ENCODE results near the gene CLCN6.
"Not testable (repeated sequence)": the region's sequence is repeated elsewhere in the genome, so short reads cannot be mapped to it uniquely, and the experiment has no call there.

Gene CLCN6

DNA sequence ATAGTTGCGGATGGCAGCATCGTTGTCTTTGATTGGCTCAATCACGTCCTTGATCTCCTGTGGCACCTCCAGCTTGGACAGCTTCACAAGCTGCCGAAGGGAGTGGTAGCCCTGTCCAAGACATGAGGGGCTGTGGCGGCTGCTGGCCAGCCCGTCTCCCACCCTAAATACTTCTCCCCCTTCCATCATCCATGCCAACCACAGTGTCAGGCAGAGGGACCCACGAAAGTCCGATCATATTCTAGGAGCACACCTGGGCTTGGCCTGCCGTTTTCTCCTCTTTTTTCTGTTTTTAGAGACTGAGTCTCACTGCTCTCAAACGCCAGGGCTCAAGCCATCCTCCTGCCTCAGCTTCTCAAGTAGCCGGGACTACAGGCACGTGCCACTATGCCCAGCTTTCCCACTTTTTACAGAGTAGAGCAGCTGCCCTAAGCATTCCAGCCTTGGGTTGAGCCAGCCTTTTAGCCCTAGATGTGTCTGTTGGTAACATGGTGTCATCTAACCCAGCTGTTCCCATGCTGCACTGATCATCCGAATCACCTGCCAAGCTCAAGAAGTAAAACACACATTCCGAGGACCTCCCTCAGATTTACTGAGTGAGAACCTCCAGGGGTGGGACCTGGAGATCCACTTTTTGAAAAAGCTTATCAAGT is 10.6 kb upstream of the CLCN6 start:
- Mint-ChIP-seq H3K4me3 (no peak overlapping the region), H3K27ac (no peak overlapping the region), H3K9me3 (no peaks in the 10 kb centered on the region), H3K4me1 (ENCODE audit: low read depth) (peaks cover 45% of the 10 kb centered on the region), H3K27me3 (no peaks in the 10 kb centered on the region), H3K36me3 (ENCODE audit: low read depth) (peaks cover 96% of the 10 kb centered on the region)
- intact Hi-C loops (cut with micrococcal nuclease) = no loop called here

DNA sequence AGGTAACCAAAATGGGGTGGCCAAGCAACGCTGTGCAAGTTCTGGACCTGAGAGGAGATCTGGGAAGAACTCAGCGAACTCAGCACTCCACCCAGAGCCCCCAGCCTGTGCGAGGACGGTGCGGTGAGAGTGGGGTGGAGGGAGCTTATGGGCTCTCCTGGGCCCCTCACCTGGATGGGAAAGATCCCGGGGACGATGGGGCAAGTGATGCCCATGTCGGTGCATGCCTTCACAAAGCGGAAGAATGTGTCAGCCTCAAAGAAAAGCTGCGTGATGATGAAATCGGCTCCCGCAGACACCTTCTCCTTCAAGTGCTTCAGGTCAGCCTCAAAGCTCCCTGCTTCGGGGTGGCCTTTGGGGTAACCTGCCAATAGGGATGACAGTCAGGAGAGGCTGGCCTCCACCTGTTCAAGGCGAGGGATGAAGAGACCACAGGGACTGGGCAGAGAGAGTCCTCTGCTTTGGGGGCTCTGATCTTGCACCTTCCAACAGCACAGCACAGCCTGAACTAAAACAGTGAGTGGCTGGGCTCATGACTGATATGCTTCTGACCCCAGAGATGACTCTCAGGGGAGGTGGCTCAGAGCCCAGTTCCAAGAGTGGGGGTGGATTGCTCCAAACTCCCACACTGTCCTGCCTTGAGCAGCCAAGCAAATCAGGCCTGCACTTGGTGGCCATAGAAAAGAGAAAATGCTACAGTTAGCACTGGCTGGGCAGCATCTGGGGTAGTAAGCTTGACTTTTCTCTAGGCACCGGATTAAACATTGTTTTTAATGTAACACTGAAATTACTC is 9.8 kb upstream of the CLCN6 start:
- intact Hi-C loops (cut with micrococcal nuclease) = no loop called here
- H3K36me3 Mint-ChIP-seq (ENCODE audit: low read depth) = peaks cover 97% of the 10 kb centered on the region
- peaks cover 45% of the 10 kb centered on the region for H3K4me1 Mint-ChIP-seq (ENCODE audit: low read depth)
- H3K9me3 Mint-ChIP-seq = no peaks in the 10 kb centered on the region
- no peak overlapping the region for H3K27ac Mint-ChIP-seq
- H3K4me3 Mint-ChIP-seq = no peak overlapping the region
- H3K27me3 Mint-ChIP-seq = no peaks in the 10 kb centered on the region

DNA sequence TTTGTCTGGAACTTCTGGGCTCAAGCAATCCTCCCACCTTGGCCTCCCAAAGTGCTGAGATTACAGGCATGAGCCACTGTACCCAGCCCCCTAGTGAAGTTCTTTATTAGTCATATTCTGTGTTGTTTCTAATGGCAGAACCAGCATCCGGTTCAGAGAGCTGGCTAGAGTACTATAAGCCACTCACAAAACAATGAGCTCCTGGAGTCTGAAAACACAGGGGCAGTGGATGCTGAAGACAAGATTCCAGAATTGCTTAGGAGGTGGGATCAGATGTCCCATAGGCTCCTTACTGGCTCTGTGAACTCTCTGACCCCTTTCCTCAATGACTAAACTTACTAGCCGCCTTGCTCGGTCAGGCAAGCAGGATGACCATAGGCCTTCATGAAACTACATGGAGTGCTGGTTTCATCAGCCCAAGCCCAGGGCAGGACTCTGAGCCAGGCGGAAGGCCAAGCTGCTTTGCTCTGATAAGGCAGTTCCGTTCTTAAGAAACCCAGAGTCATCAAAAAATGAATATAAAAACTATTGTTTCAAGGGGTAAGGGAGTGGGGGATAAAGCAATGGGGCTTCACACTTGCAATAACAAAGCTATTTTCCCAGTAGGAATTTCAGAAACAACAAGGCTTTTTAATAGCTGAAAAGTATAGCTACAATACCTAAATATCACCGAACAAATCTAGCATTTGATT is 8.3 kb upstream of the CLCN6 start:
- no peaks in the 10 kb centered on the region for H3K9me3 Mint-ChIP-seq
- peaks cover 41% of the 10 kb centered on the region for H3K4me1 Mint-ChIP-seq (ENCODE audit: low read depth)
- H3K27ac Mint-ChIP-seq = no peak overlapping the region
- intact Hi-C loops (cut with micrococcal nuclease) = no loop called here
- H3K4me3 Mint-ChIP-seq = no peak overlapping the region
- no peaks in the 10 kb centered on the region for H3K27me3 Mint-ChIP-seq
- peaks cover 97% of the 10 kb centered on the region for H3K36me3 Mint-ChIP-seq (ENCODE audit: low read depth)

DNA sequence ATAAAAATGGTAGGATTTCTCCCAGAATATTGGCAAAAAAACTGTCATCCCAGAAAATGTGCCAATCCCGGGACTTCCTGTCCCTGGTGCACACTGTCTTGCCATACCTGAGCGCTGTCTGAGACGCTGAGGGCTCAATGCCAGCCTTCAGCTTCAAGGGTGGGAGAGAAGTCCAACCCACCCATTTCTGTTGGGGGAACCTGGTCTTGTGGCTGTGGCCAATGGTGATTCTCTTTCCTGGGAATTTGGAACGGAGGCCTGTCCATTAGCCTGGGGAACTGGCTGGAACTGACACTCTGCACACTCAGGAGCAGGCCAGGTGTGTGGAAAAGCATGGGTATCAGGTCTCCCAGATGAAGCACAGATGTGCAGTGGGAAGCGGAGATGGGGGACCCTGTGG is 6.9 kb upstream of the CLCN6 start:
- H3K9me3 Mint-ChIP-seq = no peaks in the 10 kb centered on the region
- H3K36me3 Mint-ChIP-seq (ENCODE audit: low read depth) = peaks cover 91% of the 10 kb centered on the region
- no peaks in the 10 kb centered on the region for H3K27me3 Mint-ChIP-seq
- intact Hi-C loops (cut with micrococcal nuclease) = no loop called here
- H3K27ac Mint-ChIP-seq = no peak overlapping the region
- H3K4me3 Mint-ChIP-seq = no peak overlapping the region
- H3K4me1 Mint-ChIP-seq (ENCODE audit: low read depth) = peaks cover 54% of the 10 kb centered on the region

DNA sequence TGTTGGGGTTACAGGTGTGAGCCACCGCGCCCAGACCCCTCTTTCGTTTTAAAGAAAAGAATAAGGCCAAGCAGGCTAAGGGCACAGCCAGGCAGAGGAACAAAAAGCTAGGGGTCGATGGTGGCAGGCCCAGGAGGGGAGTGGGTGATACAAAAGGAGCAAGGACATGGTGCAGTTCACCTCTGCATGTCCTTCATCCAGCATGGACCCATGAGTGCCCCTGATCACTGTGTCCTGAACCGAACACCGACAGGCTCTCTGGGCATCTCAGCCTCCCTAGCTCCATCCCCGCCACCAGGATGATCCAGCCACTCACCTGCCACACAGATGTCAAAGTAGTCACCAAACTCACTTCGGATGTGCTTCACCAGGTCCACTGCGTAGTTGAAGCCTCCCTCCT is 6.1 kb upstream of the CLCN6 start:
- peaks cover 55% of the 10 kb centered on the region for H3K4me1 Mint-ChIP-seq (ENCODE audit: low read depth)
- H3K27me3 Mint-ChIP-seq = no peaks in the 10 kb centered on the region
- intact Hi-C loops (cut with micrococcal nuclease) = no loop called here
- no peak overlapping the region for H3K27ac Mint-ChIP-seq
- no peaks in the 10 kb centered on the region for H3K9me3 Mint-ChIP-seq
- no peak overlapping the region for H3K4me3 Mint-ChIP-seq
- H3K36me3 Mint-ChIP-seq (ENCODE audit: low read depth) = peaks cover 84% of the 10 kb centered on the region

DNA sequence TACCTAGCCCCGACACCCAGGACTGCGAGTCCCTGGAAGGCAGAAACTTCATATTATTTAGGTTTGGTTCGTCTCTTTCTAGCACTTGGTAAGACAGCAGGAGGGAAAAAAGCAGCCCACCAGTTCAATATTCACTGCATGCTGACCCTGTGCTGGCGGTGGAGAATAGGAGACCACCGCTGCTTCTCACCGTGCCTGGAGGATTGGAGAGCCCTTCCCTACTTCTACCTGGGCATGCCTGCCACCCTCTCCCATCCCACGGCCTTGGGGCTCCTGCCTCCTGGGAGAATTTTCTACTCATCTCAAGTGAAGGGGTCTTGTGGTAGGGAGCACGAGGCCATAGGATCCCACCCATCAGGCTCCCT is 5.6 kb upstream of the CLCN6 start:
- Mint-ChIP-seq H3K27me3 (no peaks in the 10 kb centered on the region), H3K4me1 (ENCODE audit: low read depth) (peaks cover 57% of the 10 kb centered on the region), H3K36me3 (ENCODE audit: low read depth) (peaks cover 84% of the 10 kb centered on the region), H3K9me3 (no peaks in the 10 kb centered on the region), H3K4me3 (no peak overlapping the region), H3K27ac (no peak overlapping the region)
- intact Hi-C loops (cut with micrococcal nuclease) = no loop called here

DNA sequence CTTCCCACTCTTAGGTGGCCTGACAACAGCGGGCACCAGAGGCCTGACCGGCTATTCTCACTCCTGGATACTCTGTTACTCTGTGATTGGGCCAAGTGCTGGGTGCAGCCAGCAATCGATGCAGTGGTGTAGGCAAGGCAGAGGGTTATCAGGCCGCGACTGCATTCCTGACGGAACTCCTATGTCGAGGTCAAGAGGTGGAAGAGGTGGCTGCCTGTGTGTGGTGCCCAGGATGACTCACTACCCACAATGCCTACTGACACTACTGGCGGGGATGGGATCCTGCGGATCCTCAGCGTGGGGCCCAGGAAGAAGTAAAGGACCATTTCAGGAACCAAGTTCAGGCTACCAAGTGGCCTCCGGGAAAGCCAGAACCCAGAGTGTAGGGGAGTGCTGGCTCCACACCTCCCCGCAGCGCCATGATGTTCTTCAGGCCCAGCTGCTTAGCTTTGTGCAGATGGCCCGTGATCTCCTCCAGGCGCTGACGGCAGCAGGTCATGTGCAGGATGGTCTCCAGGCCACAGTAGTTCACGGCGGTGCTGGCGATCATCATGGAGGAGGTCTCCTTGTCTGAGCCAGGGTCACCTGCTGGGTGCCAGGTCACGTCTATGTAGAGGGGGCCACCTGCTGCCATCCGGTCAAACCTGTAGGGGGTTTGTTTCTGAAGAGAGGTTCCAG is 5.1 kb upstream of the CLCN6 start:
- H3K27me3 Mint-ChIP-seq = no peaks in the 10 kb centered on the region
- H3K4me1 Mint-ChIP-seq (ENCODE audit: low read depth) = peaks cover 57% of the 10 kb centered on the region
- no peak overlapping the region for H3K4me3 Mint-ChIP-seq
- intact Hi-C loops (cut with micrococcal nuclease) = no loop called here
- peak overlapping the region; percentile 94 for H3K27ac Mint-ChIP-seq
- peaks cover 84% of the 10 kb centered on the region for H3K36me3 Mint-ChIP-seq (ENCODE audit: low read depth)
- no peaks in the 10 kb centered on the region for H3K9me3 Mint-ChIP-seq

DNA sequence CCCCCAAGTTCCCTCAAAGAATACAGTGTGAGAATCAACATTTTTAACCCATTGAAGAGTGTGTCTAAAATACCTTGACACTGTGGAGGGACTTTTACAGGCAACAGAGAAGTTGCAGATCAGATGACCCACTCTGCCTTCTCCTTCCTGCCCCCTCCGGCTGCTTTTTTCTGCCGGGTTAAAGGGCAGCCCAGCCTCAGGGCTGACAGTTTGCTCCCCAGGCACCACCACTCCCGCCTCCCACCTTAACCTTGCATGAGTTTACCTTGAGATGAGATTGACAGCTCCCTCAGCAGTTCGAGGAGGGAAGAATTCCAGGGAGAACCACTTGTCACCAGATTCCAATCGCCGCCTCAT is 3.4 kb upstream of the CLCN6 start:
- Mint-ChIP-seq H3K36me3 (ENCODE audit: low read depth) (peaks cover 77% of the 10 kb centered on the region), H3K4me1 (ENCODE audit: low read depth) (peaks cover 69% of the 10 kb centered on the region), H3K4me3 (peak overlapping the region; percentile 94), H3K27ac (peak overlapping the region; percentile 94), H3K27me3 (no peaks in the 10 kb centered on the region), H3K9me3 (no peaks in the 10 kb centered on the region)
- intact Hi-C loops (cut with micrococcal nuclease) = no loop called here

DNA sequence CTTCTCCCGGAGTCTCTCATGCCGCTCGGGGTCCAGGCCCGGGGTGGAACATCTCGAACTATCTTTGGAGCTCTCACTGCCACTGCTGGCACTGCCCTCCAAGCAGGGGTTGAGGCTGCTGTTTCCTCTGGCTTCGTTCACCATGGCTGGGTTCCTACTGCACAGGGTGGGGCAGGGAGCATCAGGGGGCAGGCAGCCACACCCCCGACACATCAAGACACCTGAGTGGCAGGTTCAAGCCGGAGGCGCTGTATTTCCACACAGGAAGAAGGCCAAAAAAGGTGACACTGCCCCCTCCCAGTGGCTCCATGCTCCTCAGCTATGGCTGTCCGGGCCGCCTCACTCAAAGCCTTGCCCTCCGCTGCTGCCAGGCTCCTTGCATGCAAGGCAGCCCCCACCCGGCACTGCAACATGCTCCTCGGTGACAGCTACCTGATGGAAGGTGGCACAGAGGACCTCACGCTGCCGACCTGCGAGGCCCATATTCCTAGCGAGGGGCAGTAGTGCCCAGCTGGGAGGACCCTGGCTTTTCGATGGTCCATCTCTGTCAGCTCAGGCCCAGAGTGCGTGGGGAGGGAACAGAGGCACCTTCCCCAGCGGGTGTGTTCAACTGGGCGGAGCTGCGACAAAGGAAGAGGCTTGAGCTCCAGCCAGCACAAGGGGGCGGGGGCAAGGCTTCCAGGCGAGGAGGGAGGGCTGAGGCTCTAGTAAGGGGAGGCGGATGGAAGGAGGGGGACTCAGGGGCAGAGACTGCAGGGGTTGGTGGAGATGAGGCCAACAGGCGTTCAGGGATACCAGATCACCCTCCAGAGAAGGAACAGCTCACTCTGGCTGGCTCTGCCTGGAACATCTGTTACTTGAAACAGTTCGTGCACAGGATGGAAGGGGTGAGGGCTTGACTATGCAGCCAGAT is 2.8 kb upstream of the CLCN6 start:
- peaks cover 77% of the 10 kb centered on the region for H3K36me3 Mint-ChIP-seq (ENCODE audit: low read depth)
- H3K27me3 Mint-ChIP-seq = no peaks in the 10 kb centered on the region
- intact Hi-C loops (cut with micrococcal nuclease) = loop anchor here (1.0 kb wide), 1 partner anchor 12 kb away; no protein-coding TSS in a partner anchor
- peaks cover 75% of the 10 kb centered on the region for H3K4me1 Mint-ChIP-seq (ENCODE audit: low read depth)
- H3K9me3 Mint-ChIP-seq = no peaks in the 10 kb centered on the region
- peak overlapping the region; percentile 94 for H3K4me3 Mint-ChIP-seq
- peak overlapping the region; percentile 94 for H3K27ac Mint-ChIP-seq

DNA sequence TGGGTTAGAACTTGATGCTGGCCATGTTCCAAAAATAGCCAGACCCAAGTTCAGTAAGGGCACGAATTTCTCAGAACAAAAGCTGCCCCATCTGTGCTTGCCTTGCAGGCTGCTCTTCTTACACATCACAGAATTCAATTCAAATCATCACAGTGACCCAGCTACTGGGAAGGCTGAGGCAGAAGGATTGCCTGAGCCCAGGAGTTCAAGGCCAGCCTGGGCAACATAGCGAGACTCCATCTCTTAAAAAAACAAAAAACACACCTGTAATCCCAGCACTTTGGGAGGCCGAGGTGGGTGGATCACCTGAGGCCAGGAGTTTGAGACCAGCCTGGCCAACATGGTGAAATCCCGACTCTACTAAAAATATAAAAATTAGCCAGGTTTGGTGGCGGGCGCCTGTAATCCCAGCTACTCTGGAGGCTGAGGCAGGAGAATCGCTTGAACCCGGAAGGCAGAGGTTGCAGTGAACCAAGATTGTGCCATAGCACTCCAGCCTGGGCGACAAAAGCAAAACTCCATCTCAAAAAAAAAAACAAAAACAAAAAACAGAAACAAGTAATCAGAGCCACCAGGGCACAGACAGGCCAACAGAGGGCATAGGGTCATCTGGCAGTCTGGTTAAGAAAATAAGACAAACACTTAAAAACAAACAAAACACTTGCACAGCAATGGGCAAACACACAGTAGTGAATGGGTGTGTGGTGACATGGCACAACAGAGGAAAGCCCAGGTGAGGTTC is 1.9 kb upstream of the CLCN6 start:
- Mint-ChIP-seq H3K27ac (peak overlapping the region; percentile 94), H3K4me1 (ENCODE audit: low read depth) (peaks cover 80% of the 10 kb centered on the region)
- intact Hi-C loops (cut with micrococcal nuclease) = loop anchor here (1.0 kb wide), 1 partner anchor 13 kb away; no protein-coding TSS in a partner anchor

DNA sequence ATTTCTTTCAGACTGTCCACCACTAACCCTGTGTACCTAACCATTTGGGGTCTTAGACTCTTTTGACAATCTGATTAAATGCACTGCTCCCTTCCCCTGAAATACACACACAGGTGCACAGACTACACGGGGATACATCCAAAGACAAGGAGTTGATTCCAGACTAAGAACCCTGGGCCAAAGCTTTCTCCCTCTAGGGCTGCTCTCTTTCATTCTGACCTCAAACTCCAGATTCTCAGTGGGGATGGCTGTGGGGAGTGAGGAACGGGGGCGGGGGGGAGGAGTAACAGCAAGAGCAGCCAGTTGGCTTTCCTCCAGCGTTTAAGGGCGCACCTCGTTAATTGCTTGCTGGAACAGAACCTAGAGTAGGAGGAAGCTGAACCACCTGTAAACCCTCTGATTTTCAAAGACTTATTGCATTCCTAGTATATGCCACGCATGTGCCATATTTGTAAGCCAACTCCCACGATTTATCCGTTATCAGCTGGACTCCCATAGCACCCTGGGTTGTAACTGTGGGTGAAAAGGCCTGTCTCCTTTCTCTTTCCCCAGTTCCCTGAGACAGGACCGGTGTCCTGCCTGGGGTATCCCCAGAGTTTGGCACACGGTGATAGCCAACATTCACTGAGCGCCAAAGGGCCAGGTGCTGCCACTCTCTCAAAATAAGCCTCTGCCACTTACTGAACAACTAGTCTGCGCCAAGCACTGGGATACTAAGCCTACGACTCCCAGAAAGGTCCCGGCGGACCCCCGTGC is 1.1 kb upstream of the CLCN6 start:
- H3K27me3 Mint-ChIP-seq = no peaks in the 10 kb centered on the region
- peaks cover 84% of the 10 kb centered on the region for H3K4me1 Mint-ChIP-seq (ENCODE audit: low read depth)
- H3K27ac Mint-ChIP-seq = peak overlapping the region; percentile 94
- peaks cover 77% of the 10 kb centered on the region for H3K36me3 Mint-ChIP-seq (ENCODE audit: low read depth)
- intact Hi-C loops (cut with micrococcal nuclease) = loop anchor here (5.0 kb wide), 1 partner anchor 68 kb away; the partner anchor contains the start of gene AGTRAP
- no peaks in the 10 kb centered on the region for H3K9me3 Mint-ChIP-seq
- H3K4me3 Mint-ChIP-seq = peak overlapping the region; percentile 94

More for the DNA sequence above, 1.9 kb upstream of the CLCN6 start:
- not testable (repeated sequence) for H3K27me3 Mint-ChIP-seq, H3K9me3 Mint-ChIP-seq
- Mint-ChIP-seq H3K4me3 (peak overlapping the region; percentile 94), H3K36me3 (ENCODE audit: low read depth) (peaks cover 77% of the 10 kb centered on the region)

DNA sequence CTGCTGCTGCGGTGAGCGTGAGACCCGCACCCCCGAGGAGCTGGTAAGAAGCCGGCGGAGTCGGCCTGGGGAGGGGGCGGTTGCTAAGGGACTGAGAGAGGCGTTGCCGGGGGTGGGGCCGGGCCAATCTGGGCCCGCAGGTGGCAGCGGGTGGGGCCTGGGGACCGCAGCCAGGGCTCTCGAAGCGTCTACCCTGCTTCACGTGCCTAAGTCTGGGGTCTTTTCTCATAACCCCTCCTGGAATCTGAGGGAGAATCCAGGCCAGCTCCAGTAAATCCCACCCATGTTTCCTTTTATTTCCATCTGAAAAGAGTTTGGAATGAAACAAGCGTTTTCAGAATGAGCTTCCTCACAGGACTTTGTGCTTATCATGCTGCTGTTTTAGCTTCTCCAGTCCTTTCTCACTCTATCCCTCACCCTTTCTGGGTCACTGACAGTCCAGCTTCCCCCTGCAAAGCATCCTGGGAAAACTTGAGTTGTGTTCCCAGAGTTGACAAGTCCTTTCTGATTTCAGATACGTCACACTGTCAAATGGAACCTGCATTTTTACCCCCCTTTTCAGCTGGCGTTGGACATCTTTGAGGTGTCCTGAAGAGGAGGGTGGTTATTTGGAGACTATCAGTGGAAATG is 431 bp downstream of the CLCN6 start:
- intact Hi-C loops (cut with micrococcal nuclease) = loop anchor here (5.0 kb wide), 1 partner anchor 69 kb away; the partner anchor contains the start of gene AGTRAP
- peak overlapping the region; percentile 94 for H3K4me3 Mint-ChIP-seq
- peaks cover 70% of the 10 kb centered on the region for H3K4me1 Mint-ChIP-seq (ENCODE audit: low read depth)
- H3K27me3 Mint-ChIP-seq = no peaks in the 10 kb centered on the region
- peaks cover 77% of the 10 kb centered on the region for H3K36me3 Mint-ChIP-seq (ENCODE audit: low read depth)
- peak overlapping the region; percentile 94 for H3K27ac Mint-ChIP-seq
- no peaks in the 10 kb centered on the region for H3K9me3 Mint-ChIP-seq
